Heart left ventricle (tissue), 16 donors: ENCODE results near the gene CNN3. TPM values are rescaled to one million over a fixed set of nuclear protein-coding genes. Genes with fewer than 3 reads are reported as not detected.
A peak's percentile ranks its signal among the peaks of the same experiment; 100 is the strongest.

Experiments
- ATAC-seq, 4 donors: fragments of 200-7000 bp; cut with Tn5 transposase; one replicate each; pipeline ENCODE4 v1.9.1; 2020 to 2022; ENCODE audit warnings: moderate library complexity in 4 of 4, mild to moderate bottlenecking in 3 of 4, moderate number of reproducible peaks in 1 of 4
- DNase-seq, 5 donors: peaks; one replicate each; pipeline ENCODE4 v3.0.0-alpha.2; 2020
- H3K27ac ChIP-seq, 12 donors: fragments of 200-600 bp; sonication (generic) in 4 of 12; one replicate each; pipeline versions ENCODE4 v1.5.0 to v1.8.0; 2016 to 2022; ENCODE audit warnings: mild to moderate bottlenecking in 2 of 12
- H3K27me3 ChIP-seq, 9 donors: fragments of 200-600 bp; sonication (generic) in 2 of 9; one replicate each; pipeline versions ENCODE4 v1.5.1 to v1.8.0; 2016 to 2022; ENCODE audit warnings: mild to moderate bottlenecking in 3 of 9
- H3K36me3 ChIP-seq, 9 donors: fragments of 200-600 bp; sonication (generic) in 2 of 9; one replicate each; pipeline versions ENCODE4 v1.5.0 to v1.8.0; 2018 to 2022; ENCODE audit warnings: mild to moderate bottlenecking in 2 of 9
- H3K4me1 ChIP-seq, 12 donors: fragments of 200-600 bp; sonication (generic) in 4 of 12; one replicate each; pipeline versions ENCODE4 v1.5.0 to v1.8.0; 2016 to 2022; ENCODE audit warnings: mild to moderate bottlenecking in 3 of 12
- H3K4me3 ChIP-seq, 12 donors: fragments of 200-600 bp; sonication (generic) in 4 of 12; one replicate each; pipeline versions ENCODE4 v1.5.0 to v1.8.0; 2017 to 2022; ENCODE audit warnings: mild to moderate bottlenecking in 9 of 12, moderate library complexity in 4 of 12
- H3K9me3 ChIP-seq, 12 donors: fragments of 200-600 bp; sonication (generic) in 4 of 12; one replicate each; pipeline versions ENCODE4 v1.5.0 to v1.8.0; 2016 to 2022; ENCODE audit warnings: mild to moderate bottlenecking in 1 of 12
- CTCF ChIP-seq, 12 donors: fragments of 200-600 bp; sonication (generic) in 4 of 12; IDR thresholded peaks; one replicate each; pipeline versions ENCODE4 v1.5.0 to v1.8.0; 2018 to 2022; ENCODE audit warnings: antibody characterized with exemption in 12 of 12, mild to moderate bottlenecking in 5 of 12
- POLR2A ChIP-seq, 2 donors: fragments of 450-650 bp; IDR thresholded peaks; one replicate each; pipeline ENCODE4 v1.6.1; 2017; ENCODE audit warnings: antibody characterized with exemption in 2 of 2, mild to moderate bottlenecking in 2 of 2, moderate library complexity in 2 of 2
- WGBS, 4 donors: extraction: QIAGEN DNeasy Blood & Tissue Kit in 2 of 4; methylation state at CpG; one replicate each; pipeline versions ENCODE4 v1.1.5 to v1.1.7; 2013 to 2018; 5-methylcytosine and 5-hydroxymethylcytosine counted together
- intact Hi-C, 10 donors: fragments of 100-400 bp; cut with DNase I; formaldehyde crosslinking; loops; one replicate each; pipeline versions ENCODE4 v1.11.1 to v1.14.2; 2022
- polyA plus RNA-seq, 2 donors: library from polyadenylated mRNA; stranded (reverse); fragments of 200-250 nt; gene quantifications; one replicate each; pipeline ENCODE4 v1.2.3, GENCODE V29; 2013
- total RNA-seq, 9 donors: library from RNA; depleted of rRNA in 2 of 9; stranded (reverse); fragments of >200 nt in 2 of 9; fragmentation: NEBNext Ultra II Directional in 3 of 9; extraction: Animal tissue kit (Norgen Biotek cat#: 25700) in 3 of 9; gene quantifications; one replicate each; pipeline versions ENCODE4 v1.1.0 to v1.2.4, GENCODE V29; 2016 to 2023
- donor health status: ischemic (EF 13 %, LVEDD 7.1; RV severe dilation, severe dysfunction).
- donor health status: healthy with polysubstance abuse.
- donor health status: DM: no; HTN: yes; CAD: no.
- donor health status: DM: no; HTN: no; CAD: no.
- donor health status: ischemic (EF 25% LVEDD 6.9; RV normal size, moderate dysfunction).
- donor health status: ischemic (EF 25% LVEDD 5.7; RV mildly dilated, moderate dysfunction).
- donor health status: healthy.
- donor health status: DM: yes; HTN: yes; CAD: no.
- donor health status: ischemic (EF 35%, LVEDD 5.7; RV mildly dilated, moderate dysfunction).
- donor health status: nonischemic (EF 11% LVEDD 7.7; RV severe dilation, severe dysfunction).
- donor health status: DM: yes; HTN: yes; CAD: no.
- donor health status: PGD.
- donor health status: ischemic (EF 29% LVEDD 5.4; RV normal size, mild dysfunction).
- donor health status: nonischemic (EF 23%, LVEDD 6.1; RV moderate dilation, normal function).

CNN3 gene
- total and polyA plus RNA-seq, 11 donors: 23.8 to 115 (median 73.8) TPM

GRCh38 chr1:94901841-94902240 is 25.1 kb downstream of the CNN3 start:
- peaks cover 0 to 69% (median 56%) of the 10 kb centered on the region in 9 donors for H3K36me3 ChIP-seq
- no peaks in the 10 kb centered on the region for H3K27me3 ChIP-seq
- intact Hi-C loops: no loop called here
- ATAC-seq (no peak), DNase-seq (no peak)
- H3K4me1 ChIP-seq: peaks cover 0 to 65% (median 7%) of the 10 kb centered on the region in 12 donors
- no peak overlapping the region for H3K4me3 ChIP-seq
- H3K9me3 ChIP-seq: no peaks in the 10 kb centered on the region
- no peak for TF ChIP-seq POLR2A (IDR thresholded peaks at IDR 0.05)
- TF ChIP-seq CTCF (IDR thresholded peaks at IDR 0.05): no peak
- 74 to 86% (median 85%) methylated on average over 4 of the region's 4 CpGs for WGBS, 4 donors
- H3K27ac ChIP-seq: peak overlapping the region in 1 of 12 donors; percentile 4

GRCh38 chr1:94899756-94900155 is 27.2 kb downstream of the CNN3 start:
- Histone ChIP-seq H3K9me3 (no peaks in the 10 kb centered on the region), H3K4me3 (no peak overlapping the region), H3K36me3 (peaks cover 0 to 86% (median 74%) of the 10 kb centered on the region in 9 donors), H3K4me1 (peaks cover 0 to 44% (median 0%) of the 10 kb centered on the region in 12 donors), H3K27ac (peak overlapping the region in 1 of 12 donors; percentile 48), H3K27me3 (no peaks in the 10 kb centered on the region)
- DNase-seq (no peak), ATAC-seq (no peak)
- TF ChIP-seq POLR2A (IDR thresholded peaks at IDR 0.05): no peak
- no peak for TF ChIP-seq CTCF (IDR thresholded peaks at IDR 0.05)
- intact Hi-C loops: no loop called here
- WGBS, 4 donors: 64 to 93% (median 80%) methylated on average over 1 of the region's 1 CpG

GRCh38 chr1:94898491-94899385 is 28.2 kb downstream of the CNN3 start:
- no peaks in the 10 kb centered on the region for H3K9me3 ChIP-seq
- H3K36me3 ChIP-seq: peaks cover 0 to 96% (median 80%) of the 10 kb centered on the region in 9 donors
- peak overlapping the region in 1 of 12 donors; percentile 48 for H3K27ac ChIP-seq
- no peak overlapping the region for H3K4me3 ChIP-seq
- DNase-seq: no peak
- H3K27me3 ChIP-seq: no peaks in the 10 kb centered on the region
- WGBS, 4 donors: 71 to 82% (median 78%) methylated on average over 7 of the region's 7 CpGs
- TF ChIP-seq CTCF (IDR thresholded peaks at IDR 0.05) (no peak), POLR2A (IDR thresholded peaks at IDR 0.05) (no peak)
- ATAC-seq: no peak
- peaks cover 0 to 35% (median 0%) of the 10 kb centered on the region in 12 donors for H3K4me1 ChIP-seq
- intact Hi-C loops: no loop called here

- no peak overlapping the region for H3K4me3 ChIP-seq
- H3K4me1 ChIP-seq: peaks cover 0 to 22% (median 0%) of the 10 kb centered on the region in 12 donors
- 94 to 97% (median 97%) methylated on average over 1 of the region's 1 CpG for WGBS, 4 donors
- no peaks in the 10 kb centered on the region for H3K27me3 ChIP-seq
- ATAC-seq: no peak
- TF ChIP-seq POLR2A (IDR thresholded peaks at IDR 0.05): no peak
- no peak for TF ChIP-seq CTCF (IDR thresholded peaks at IDR 0.05)
- no peaks in the 10 kb centered on the region for H3K9me3 ChIP-seq
- no peak overlapping the region for H3K27ac ChIP-seq
- intact Hi-C loops: loop anchor here in 1 of 10 donors (2.0 kb wide), 1 partner anchor 51 kb away; no protein-coding TSS in a partner anchor
- peaks cover 0 to 94% (median 66%) of the 10 kb centered on the region in 9 donors for H3K36me3 ChIP-seq
- no peak for DNase-seq
These were observed 31.4 kb downstream of the CNN3 start for GRCh38 chr1:94895518-94895917.
